ENCODE data around the gene PPP2R3C.

PPP2R3C gene

DNA sequence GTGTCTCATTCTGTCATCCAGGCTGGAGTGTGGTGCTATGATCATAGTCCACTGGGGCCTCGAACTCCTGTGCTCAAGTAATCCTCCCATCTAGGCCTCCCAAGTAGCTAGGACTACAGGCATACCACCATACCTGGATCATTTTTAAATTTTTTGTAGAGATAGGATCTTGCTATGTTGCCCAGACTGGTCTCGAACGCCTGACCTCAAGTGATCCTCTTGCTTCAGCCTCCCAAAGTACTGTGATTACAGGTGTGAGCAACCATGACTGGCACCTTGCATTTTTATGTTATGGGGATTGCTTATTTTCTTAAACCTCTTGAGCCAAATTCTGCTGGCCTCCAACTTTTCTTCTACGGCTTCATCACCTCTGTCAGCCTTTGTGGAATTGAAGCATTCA lies 27.4 kb upstream of the PPP2R3C start:
- Histone ChIP-seq H3K4me3 (replicated peaks; ENCODE audit: low read depth, low read length) (no peak overlapping the region), H3K27me3 (replicated peaks; ENCODE audit: control insufficient read depth, insufficient read depth, low read length) (no peaks in the 10 kb centered on the region), H3K36me3 (ENCODE audit: control insufficient read depth, insufficient read depth, low read length) (no peaks in the 10 kb centered on the region)
- TF ChIP-seq, protein P1, sequence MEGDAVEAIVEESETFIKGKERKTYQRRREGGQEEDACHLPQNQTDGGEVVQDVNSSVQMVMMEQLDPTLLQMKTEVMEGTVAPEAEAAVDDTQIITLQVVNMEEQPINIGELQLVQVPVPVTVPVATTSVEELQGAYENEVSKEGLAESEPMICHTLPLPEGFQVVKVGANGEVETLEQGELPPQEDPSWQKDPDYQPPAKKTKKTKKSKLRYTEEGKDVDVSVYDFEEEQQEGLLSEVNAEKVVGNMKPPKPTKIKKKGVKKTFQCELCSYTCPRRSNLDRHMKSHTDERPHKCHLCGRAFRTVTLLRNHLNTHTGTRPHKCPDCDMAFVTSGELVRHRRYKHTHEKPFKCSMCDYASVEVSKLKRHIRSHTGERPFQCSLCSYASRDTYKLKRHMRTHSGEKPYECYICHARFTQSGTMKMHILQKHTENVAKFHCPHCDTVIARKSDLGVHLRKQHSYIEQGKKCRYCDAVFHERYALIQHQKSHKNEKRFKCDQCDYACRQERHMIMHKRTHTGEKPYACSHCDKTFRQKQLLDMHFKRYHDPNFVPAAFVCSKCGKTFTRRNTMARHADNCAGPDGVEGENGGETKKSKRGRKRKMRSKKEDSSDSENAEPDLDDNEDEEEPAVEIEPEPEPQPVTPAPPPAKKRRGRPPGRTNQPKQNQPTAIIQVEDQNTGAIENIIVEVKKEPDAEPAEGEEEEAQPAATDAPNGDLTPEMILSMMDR (IDR thresholded peaks at IDR 0.05; ENCODE audit: insufficient read depth, low read length, poor library complexity, severe bottlenecking), result no peak
- DNase-seq (ENCODE audit: extremely low read depth, insufficient read length), result no peak

DNA sequence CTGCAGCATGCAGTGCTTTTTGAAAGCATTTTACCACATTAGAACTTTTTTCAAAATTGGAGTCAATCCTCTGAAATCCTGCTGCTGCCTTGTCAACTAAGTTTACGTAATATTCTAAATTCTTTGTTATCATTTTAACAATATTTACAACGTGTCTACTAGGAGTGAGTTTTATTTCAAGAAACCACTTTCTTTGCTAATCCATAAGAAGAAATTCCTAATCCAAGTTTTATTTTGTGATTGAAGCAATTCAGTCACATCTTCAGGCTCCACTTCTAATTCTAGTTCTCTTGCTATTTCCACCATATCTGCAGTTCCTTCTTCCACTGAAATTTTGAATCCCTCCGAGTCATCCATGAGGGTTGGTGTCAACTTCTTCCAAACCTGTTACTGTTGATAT lies 25.9 kb upstream of the PPP2R3C start:
- Histone ChIP-seq H3K4me3 (replicated peaks; ENCODE audit: low read depth, low read length) (no peak overlapping the region), H3K36me3 (ENCODE audit: control insufficient read depth, insufficient read depth, low read length) (peaks cover 1% of the 10 kb centered on the region; the same call in 1 of the 2 replicates), H3K27me3 (replicated peaks; ENCODE audit: control insufficient read depth, insufficient read depth, low read length) (no peaks in the 10 kb centered on the region)
- DNase-seq (ENCODE audit: extremely low read depth, insufficient read length), result no peak
- TF ChIP-seq, protein P1 (IDR thresholded peaks at IDR 0.05; ENCODE audit: insufficient read depth, low read length, poor library complexity, severe bottlenecking), result no peak

DNA sequence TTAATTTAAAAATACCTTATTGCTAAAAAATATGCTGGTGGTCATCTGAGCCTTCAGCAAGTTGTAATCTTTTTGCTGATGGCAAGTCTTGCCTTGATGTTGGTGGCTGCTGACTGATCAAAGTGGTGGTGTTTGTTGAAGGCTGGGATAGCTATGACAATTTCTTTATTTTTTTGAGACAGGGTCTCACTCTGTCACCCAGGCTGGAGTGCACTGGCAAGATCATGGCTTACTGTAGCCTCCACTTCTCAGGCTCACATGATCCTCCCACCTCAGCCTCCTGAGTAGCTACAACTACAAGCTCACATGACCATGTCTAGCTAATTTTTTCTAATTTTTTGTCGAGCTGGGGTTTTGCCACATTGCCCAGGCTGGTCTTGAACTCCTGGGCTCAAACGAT lies 25.4 kb upstream of the PPP2R3C start:
- H3K4me3 ChIP-seq (replicated peaks; ENCODE audit: low read depth, low read length), result no peak overlapping the region
- H3K27me3 ChIP-seq (replicated peaks; ENCODE audit: control insufficient read depth, insufficient read depth, low read length), result no peaks in the 10 kb centered on the region
- H3K36me3 ChIP-seq (ENCODE audit: control insufficient read depth, insufficient read depth, low read length), result peaks cover 1% of the 10 kb centered on the region; the same call in 1 of the 2 replicates
- TF ChIP-seq, protein P1 (IDR thresholded peaks at IDR 0.05; ENCODE audit: insufficient read depth, low read length, poor library complexity, severe bottlenecking), result no peak
- DNase-seq (ENCODE audit: extremely low read depth, insufficient read length), result no peak

DNA sequence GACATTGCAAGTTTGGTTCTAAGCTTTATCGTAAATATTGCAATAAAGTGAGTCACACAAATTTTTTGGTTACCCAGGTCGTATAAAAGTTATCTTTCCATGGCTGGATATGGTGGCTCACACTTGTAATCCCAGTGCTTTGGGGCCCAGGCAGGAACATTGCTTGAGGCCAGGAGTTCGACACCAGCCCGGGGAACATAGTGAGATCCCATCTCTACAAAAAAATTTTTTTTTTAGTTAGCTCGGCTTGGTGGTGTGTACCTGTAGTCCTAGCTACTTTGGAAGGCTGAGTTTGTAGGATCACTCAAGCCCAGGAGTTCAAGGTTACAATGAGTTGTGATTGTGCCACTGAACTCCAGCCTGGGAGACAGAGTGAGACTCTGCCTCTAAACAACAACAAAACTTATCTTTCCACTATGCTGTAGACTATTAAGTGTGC lies 24.9 kb upstream of the PPP2R3C start:
- peaks cover 1% of the 10 kb centered on the region; the same call in 1 of the 2 replicates for H3K36me3 ChIP-seq (ENCODE audit: control insufficient read depth, insufficient read depth, low read length)
- H3K27me3 ChIP-seq (replicated peaks; ENCODE audit: control insufficient read depth, insufficient read depth, low read length), result no peaks in the 10 kb centered on the region
- DNase-seq (ENCODE audit: extremely low read depth, insufficient read length), result no peak
- TF ChIP-seq, protein P1 (IDR thresholded peaks at IDR 0.05; ENCODE audit: insufficient read depth, low read length, poor library complexity, severe bottlenecking), result no peak
- no peak overlapping the region for H3K4me3 ChIP-seq (replicated peaks; ENCODE audit: low read depth, low read length)

DNA sequence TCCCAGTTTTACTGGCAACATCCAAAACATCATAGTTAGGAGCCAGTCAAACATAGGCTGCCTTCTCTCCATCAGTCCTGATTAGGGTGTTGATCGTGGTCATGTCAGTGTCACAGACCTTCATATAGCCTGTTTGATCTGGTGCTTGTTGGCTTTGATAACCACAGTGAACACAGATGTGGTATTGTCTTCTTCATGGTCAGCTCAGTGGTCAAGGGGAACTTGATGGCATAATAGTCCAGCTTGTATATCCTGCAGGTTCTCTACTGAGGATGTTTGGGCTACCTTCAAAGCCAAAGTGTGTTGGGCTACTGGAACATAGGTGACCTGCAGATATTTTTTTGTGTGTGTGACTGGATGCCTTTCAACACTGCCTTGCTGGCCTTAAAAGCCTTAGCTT lies 22.2 kb upstream of the PPP2R3C start:
- no peak overlapping the region for H3K4me3 ChIP-seq (replicated peaks; ENCODE audit: low read depth, low read length)
- H3K36me3 ChIP-seq (ENCODE audit: control insufficient read depth, insufficient read depth, low read length), result peaks cover 1% of the 10 kb centered on the region; the same call in 1 of the 2 replicates
- no peak for DNase-seq (ENCODE audit: extremely low read depth, insufficient read length)
- TF ChIP-seq, protein P1 (IDR thresholded peaks at IDR 0.05; ENCODE audit: insufficient read depth, low read length, poor library complexity, severe bottlenecking), result no peak
- no peaks in the 10 kb centered on the region for H3K27me3 ChIP-seq (replicated peaks; ENCODE audit: control insufficient read depth, insufficient read depth, low read length)
